Parathyroid adenoma (tissue), 2 donors: ENCODE measurements around the gene MUC5AC.

Experiments
- H2AFZ ChIP-seq: fragments of 300-600 bp; sonication (generic); one replicate; pipeline ENCODE4 v1.7.0; 2017; ENCODE audit warnings: antibody characterized with exemption, mild to moderate bottlenecking
- H3K27ac ChIP-seq: fragments of 300-600 bp; sonication (generic); one replicate; pipeline ENCODE4 v1.7.0; 2017
- H3K27me3 ChIP-seq: fragments of 300-600 bp; sonication (generic); one replicate; pipeline ENCODE4 v1.7.0; 2017; ENCODE audit warnings: low read length; ENCODE audit not compliant: control insufficient read depth, insufficient read depth
- H3K36me3 ChIP-seq: fragments of 300-600 bp; sonication (generic); one replicate; pipeline ENCODE4 v1.7.0; 2017; ENCODE audit warnings: low read length; ENCODE audit not compliant: control insufficient read depth, insufficient read depth
- H3K4me1 ChIP-seq: fragments of 300-600 bp; sonication (generic); one replicate; pipeline ENCODE4 v1.7.0; 2017; ENCODE audit warnings: control low read depth
- H3K4me2 ChIP-seq: fragments of 300-600 bp; sonication (generic); one replicate; pipeline ENCODE4 v1.7.0; 2017; ENCODE audit warnings: low read length
- H3K4me3 ChIP-seq: fragments of 300-600 bp; sonication (generic); one replicate; pipeline ENCODE4 v1.7.0; 2017; ENCODE audit warnings: low read depth, low read length
- H3K79me2 ChIP-seq: fragments of 300-600 bp; sonication (generic); one replicate; pipeline ENCODE4 v1.7.0; 2017; ENCODE audit warnings: control low read depth
- H3K9ac ChIP-seq: fragments of 300-600 bp; sonication (generic); one replicate; pipeline ENCODE4 v1.7.0; 2017; ENCODE audit warnings: mild to moderate bottlenecking
- H3K9me3 ChIP-seq: fragments of 300-600 bp; sonication (generic); one replicate; pipeline ENCODE4 v1.7.0; 2017; ENCODE audit warnings: low read length; ENCODE audit not compliant: control insufficient read depth
- CTCF ChIP-seq: fragments of 300-600 bp; sonication (generic); IDR thresholded peaks from one replicate; pipeline ENCODE4 v1.7.0; 2017; ENCODE audit warnings: antibody characterized with exemption, mild to moderate bottlenecking
- donor health status: primary hyperparathyroidism.

The MUC5AC gene

DNA sequence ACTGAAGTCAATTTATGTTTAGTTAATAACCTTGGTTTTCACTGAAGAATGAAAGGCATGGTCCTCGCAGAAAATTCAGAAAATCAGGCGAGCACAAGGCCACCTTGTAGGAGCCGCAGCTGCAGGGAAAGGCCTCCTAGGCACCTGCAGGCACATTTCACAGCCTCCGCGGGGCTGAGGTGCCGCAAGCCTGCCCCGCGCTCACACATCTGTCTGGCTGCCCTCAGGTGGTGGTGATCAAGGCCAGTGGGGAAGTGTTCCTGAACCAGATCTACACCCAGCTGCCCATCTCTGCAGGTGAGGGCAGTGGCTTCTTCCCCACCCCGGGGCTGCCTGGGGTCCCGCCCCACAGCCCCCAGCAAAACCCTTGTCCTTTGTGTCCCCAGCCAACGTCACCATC is 10.5 kb downstream of the MUC5AC start:
- TF ChIP-seq CTCF, result no peak
- Histone ChIP-seq H3K36me3 (no peaks in the 10 kb centered on the region), H3K4me3 (no peak overlapping the region), H2AFZ (no peak overlapping the region), H3K4me1 (no peaks in the 10 kb centered on the region), H3K4me2 (no peak overlapping the region), H3K9me3 (no peaks in the 10 kb centered on the region), H3K27ac (no peak overlapping the region), H3K27me3 (no peaks in the 10 kb centered on the region), H3K9ac (no peak overlapping the region), H3K79me2 (no peaks in the 10 kb centered on the region)

GRCh38 chr11:1168721-1169161 is 11.0 kb downstream of the MUC5AC start:
- H3K9me3 ChIP-seq, result no peaks in the 10 kb centered on the region
- no peak overlapping the region for H3K4me3 ChIP-seq
- no peak overlapping the region for H3K9ac ChIP-seq
- no peak overlapping the region for H3K27ac ChIP-seq
- H3K27me3 ChIP-seq, result no peaks in the 10 kb centered on the region
- no peak overlapping the region for H3K4me2 ChIP-seq
- no peaks in the 10 kb centered on the region for H3K36me3 ChIP-seq
- no peak overlapping the region for H2AFZ ChIP-seq
- no peaks in the 10 kb centered on the region for H3K4me1 ChIP-seq
- no peaks in the 10 kb centered on the region for H3K79me2 ChIP-seq
- no peak for TF ChIP-seq CTCF

DNA sequence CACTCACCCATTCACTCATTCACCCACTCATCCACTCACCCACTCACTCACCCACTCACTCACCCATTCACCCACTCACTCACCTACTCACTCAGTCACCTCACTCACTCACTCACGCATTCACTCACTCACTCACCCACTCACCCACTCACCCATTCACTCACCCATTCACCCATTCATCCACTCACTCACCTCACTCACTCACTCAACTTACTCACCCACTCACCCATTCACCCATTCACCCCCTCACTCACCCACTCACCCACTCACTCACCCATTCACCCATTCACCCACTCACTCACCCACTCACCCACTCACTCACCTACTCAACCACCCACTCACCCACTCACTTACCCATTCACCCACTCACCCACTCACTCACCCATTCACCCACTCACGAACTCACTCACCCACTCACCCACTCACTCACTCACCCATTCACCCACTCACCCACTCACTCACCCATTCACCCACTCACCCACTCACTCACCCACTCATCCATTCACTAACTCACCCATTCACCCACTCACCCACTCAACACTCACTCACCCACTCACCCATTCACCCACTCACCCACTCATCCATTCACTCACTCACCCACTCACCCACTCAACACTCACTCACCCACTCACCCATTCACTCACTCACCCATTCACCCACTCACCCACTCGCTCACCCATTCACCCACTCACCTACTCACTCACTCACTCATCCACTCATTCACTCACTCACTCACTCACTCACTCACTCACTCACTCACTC is 13.7 kb downstream of the MUC5AC start:
- Histone ChIP-seq H3K9ac (no peak overlapping the region), H3K9me3 (no peaks in the 10 kb centered on the region), H3K27me3 (no peaks in the 10 kb centered on the region), H3K79me2 (no peaks in the 10 kb centered on the region), H3K27ac (no peak overlapping the region), H3K4me3 (no peak overlapping the region), H3K4me2 (no peak overlapping the region), H3K4me1 (no peaks in the 10 kb centered on the region), H2AFZ (no peak overlapping the region), H3K36me3 (no peaks in the 10 kb centered on the region)
- no peak for TF ChIP-seq CTCF

GRCh38 chr11:1171985-1172728 is 14.4 kb downstream of the MUC5AC start:
- Histone ChIP-seq H3K9ac (no peak overlapping the region), H3K27ac (no peak overlapping the region), H3K36me3 (no peaks in the 10 kb centered on the region), H3K79me2 (no peaks in the 10 kb centered on the region), H3K9me3 (no peaks in the 10 kb centered on the region), H3K4me3 (no peak overlapping the region), H3K4me1 (no peaks in the 10 kb centered on the region), H3K27me3 (no peaks in the 10 kb centered on the region), H2AFZ (no peak overlapping the region), H3K4me2 (no peak overlapping the region)
- TF ChIP-seq CTCF, result no peak
